SK-N-SH (cell line): ENCODE results near the gene USP36. TPM values are rescaled to one million over a fixed set of nuclear protein-coding genes. Genes with fewer than 3 reads are reported as not detected.

Source experiments
- CTCF ChIA-PET: fragments of 300-600, 350-600 bp; formaldehyde crosslinking; extraction: SDS; loops from one replicate; lab custom pipeline; 2021; lab: Yijun Ruan, JAX
- POLR2A ChIA-PET: fragments of 350-600 bp; sonication (Branson Sonifier 250); formaldehyde crosslinking; extraction: SDS; loops from one replicate; lab custom pipeline; 2020; ENCODE audit warnings: antibody characterized with exemption, inconsistent platforms; lab: Yijun Ruan, JAX
- DNase-seq: peaks from one replicate; pipeline ENCODE4 v3.0.0; 2012
- H2AFZ ChIP-seq: fragments of 200-600 bp; sonication (generic); 2 replicates; pipeline ENCODE4 v1.8.1; 2016; ENCODE audit warnings: antibody characterized with exemption, mild to moderate bottlenecking, low read depth
- H3F3A ChIP-seq: fragments of 200-600 bp; sonication (generic); replicated peaks from 2 replicates; pipeline ENCODE3; 2016; ENCODE audit warnings: antibody characterized with exemption, mild to moderate bottlenecking; ENCODE audit not compliant: insufficient read depth
- H3K27ac ChIP-seq, 2 experiments: fragments of 200-500 bp in 1 of 2; fragments of 200-600 bp in 1 of 2; sonication (Bioruptor generic) in 1 of 2; sonication (generic), shearing (Covaris generic) in 1 of 2; 2 replicates each; pipeline versions ENCODE4 v1.5.1 to v1.6.1; 2014 to 2016; ENCODE audit warnings: low read depth in 2 of 2, inconsistent platforms in 1 of 2, low read length in 1 of 2, mild to moderate bottlenecking in 1 of 2, mixed read lengths in 1 of 2
- H3K27me3 ChIP-seq: fragments of 200-600 bp; sonication (generic), shearing (Covaris generic); 2 replicates; pipeline ENCODE4 v1.6.1; 2016; ENCODE audit warnings: mixed run types; ENCODE audit not compliant: insufficient read depth
- H3K36me3 ChIP-seq, 2 experiments: fragments of 200-500 bp in 1 of 2; fragments of 200-600 bp in 1 of 2; sonication (Bioruptor generic) in 1 of 2; sonication (generic) in 1 of 2; replicated peaks in 1 of 2; 2 replicates each; pipeline versions ENCODE3 to v1.5.1; 2014 to 2016; ENCODE audit warnings: low read length in 1 of 2, mild to moderate bottlenecking in 1 of 2; ENCODE audit not compliant: insufficient read depth in 2 of 2, control insufficient read depth in 1 of 2
- H3K4me1 ChIP-seq, 2 experiments: fragments of 200-500 bp in 1 of 2; fragments of 200-600 bp in 1 of 2; sonication (Bioruptor generic) in 1 of 2; sonication (generic), shearing (Covaris generic) in 1 of 2; 2 replicates each; pipeline versions ENCODE4 v1.5.1 to v1.6.1; 2014 to 2016; ENCODE audit warnings: low read depth in 1 of 2, low read length in 1 of 2, mixed run types in 1 of 2; ENCODE audit not compliant: insufficient read depth in 2 of 2, control insufficient read depth in 1 of 2
- H3K4me2 ChIP-seq: fragments of 200-600 bp; sonication (generic), shearing (Covaris generic); 2 replicates; pipeline ENCODE4 v1.6.1; 2017; ENCODE audit warnings: mixed run types
- H3K4me3 ChIP-seq, 2 experiments: fragments of 200-500 bp in 1 of 2; fragments of 200-600 bp in 1 of 2; sonication (Bioruptor generic) in 1 of 2; sonication (generic), shearing (Covaris generic) in 1 of 2; 2 replicates each; pipeline versions ENCODE4 v1.5.1 to v1.8.1; 2014 to 2016; ENCODE audit warnings: low read depth in 2 of 2, inconsistent platforms in 1 of 2, low read length in 1 of 2, mild to moderate bottlenecking in 1 of 2, mixed read lengths in 1 of 2, moderate library complexity in 1 of 2
- H3K79me2 ChIP-seq: fragments of 200-600 bp; sonication (generic); 2 replicates; pipeline ENCODE4 v1.8.1; 2017; ENCODE audit warnings: mild to moderate bottlenecking; ENCODE audit not compliant: insufficient read depth
- H3K9ac ChIP-seq: fragments of 200-600 bp; sonication (generic); 2 replicates; pipeline ENCODE4 v1.6.1; 2017; ENCODE audit warnings: mixed run types
- H3K9me2 ChIP-seq: fragments of 200-600 bp; sonication (generic); 2 replicates; pipeline ENCODE4 v1.6.1; 2017; ENCODE audit warnings: mixed run types
- H3K9me3 ChIP-seq: fragments of 200-600 bp; sonication (generic); 2 replicates; pipeline ENCODE4 v1.6.1; 2017; ENCODE audit warnings: mixed run types, mild to moderate bottlenecking, moderate library complexity
- H4K20me1 ChIP-seq: fragments of 200-600 bp; sonication (generic); 2 replicates; pipeline ENCODE4 v1.6.1; 2017; ENCODE audit warnings: mild to moderate bottlenecking, mixed run types; ENCODE audit not compliant: insufficient read depth
- CHD2 ChIP-seq: fragments of 150-350 bp; IDR thresholded peaks from 2 replicates; pipeline ENCODE4 v1.6.1; 2018; ENCODE audit warnings: low read length; ENCODE audit not compliant: partially characterized antibody
- ELF1 ChIP-seq: IDR thresholded peaks from 2 replicates; pipeline ENCODE4 v1.4.0; 2012
- EZH2phosphoT487 ChIP-seq: fragments of 200-600 bp; sonication (generic); IDR thresholded peaks from 2 replicates; pipeline ENCODE4 v1.6.1; 2017; ENCODE audit warnings: low read depth, mixed run types, mild to moderate bottlenecking, antibody characterized with exemption, moderate library complexity, borderline replicate concordance
- FOXJ3 ChIP-seq: sonication (generic); formaldehyde crosslinking; IDR thresholded peaks from 2 replicates; pipeline ENCODE4 v1.5.1; 2020; ENCODE audit warnings: mild to moderate bottlenecking, missing genetic modification reagents
- FOXM1 ChIP-seq: IDR thresholded peaks from 2 replicates; pipeline ENCODE4 v1.4.0; 2012; ENCODE audit warnings: low read depth, mild to moderate bottlenecking
- GABPA ChIP-seq: IDR thresholded peaks from 2 replicates; pipeline ENCODE4 v1.4.0; 2012; ENCODE audit warnings: low read depth, mild to moderate bottlenecking
- MAX ChIP-seq: IDR thresholded peaks from 2 replicates; pipeline ENCODE4 v1.4.0; 2012; ENCODE audit warnings: low read depth
- MXI1 ChIP-seq: IDR thresholded peaks from 2 replicates; pipeline ENCODE4 v1.6.1; 2012; ENCODE audit warnings: mild to moderate bottlenecking, low read depth, low read length, improper control_type of control experiment
- PBX3 ChIP-seq: IDR thresholded peaks from 2 replicates; pipeline ENCODE4; 2012
- RCOR1 ChIP-seq: fragments of 150-350 bp; IDR thresholded peaks from 2 replicates; pipeline ENCODE4 v1.6.1; 2017; ENCODE audit warnings: antibody characterized with exemption, low read length
- RFX5 ChIP-seq: IDR thresholded peaks from 2 replicates; pipeline ENCODE4 v1.6.1; 2012; ENCODE audit warnings: mild to moderate bottlenecking, improper control_type of control experiment, low read length
- RXRA ChIP-seq: IDR thresholded peaks from 2 replicates; pipeline ENCODE4 v1.4.0; 2012; ENCODE audit warnings: low read depth, mild to moderate bottlenecking, borderline replicate concordance
- SIN3A ChIP-seq: IDR thresholded peaks from 2 replicates; pipeline ENCODE4 v1.6.1; 2012; ENCODE audit warnings: low read depth, mild to moderate bottlenecking, low read length, moderate library complexity, borderline replicate concordance
- TAF1 ChIP-seq: IDR thresholded peaks from 2 replicates; pipeline ENCODE4 v1.6.1; 2012; ENCODE audit warnings: low read depth, mild to moderate bottlenecking, low read length, moderate library complexity, borderline replicate concordance
- TCF12 ChIP-seq: IDR thresholded peaks from 2 replicates; pipeline ENCODE4 v1.4.0; 2012
- TEAD4 ChIP-seq: IDR thresholded peaks from 2 replicates; pipeline ENCODE4 v1.4.0; 2012; ENCODE audit warnings: mild to moderate bottlenecking, borderline replicate concordance; ENCODE audit not compliant: insufficient read depth
- ZBTB33 ChIP-seq: IDR thresholded peaks from 2 replicates; pipeline ENCODE4 v1.4.0; 2012; ENCODE audit warnings: low read depth, borderline replicate concordance
- WGBS: methylation state at CpG from one replicate; pipeline ENCODE4 v1.1.6; 2017; ENCODE audit warnings: low lambda C conversion rate; 5-methylcytosine and 5-hydroxymethylcytosine counted together
- polyA plus RNA-seq, 3 experiments: library from polyadenylated mRNA; depleted of rRNA; stranded (reverse); fragments of >200 nt; gene quantifications; 2 replicates each; pipeline ENCODE4 v1.2.3, GENCODE V29; 2012
- TF ChIP-seq, protein P1 (sequence below): fragments of 150-350 bp; IDR thresholded peaks from 2 replicates; pipeline ENCODE4 v1.6.1; 2016; ENCODE audit warnings: mild to moderate bottlenecking, low read depth, low read length
- TF ChIP-seq, protein P2 (sequence below): IDR thresholded peaks from 2 replicates; pipeline ENCODE4 v1.4.0; 2012; ENCODE audit warnings: low read depth, borderline replicate concordance
- TF ChIP-seq, protein P3 (sequence below): fragments of 200-600 bp; sonication (generic); IDR thresholded peaks from 2 replicates; pipeline ENCODE4 v1.6.1; 2017; ENCODE audit warnings: antibody characterized with exemption, mild to moderate bottlenecking, moderate library complexity

The USP36 gene
- polyA plus RNA-seq, 1 of the 3 experiments (the other 2 are of a cell fraction): 34.6 TPM

DNA sequence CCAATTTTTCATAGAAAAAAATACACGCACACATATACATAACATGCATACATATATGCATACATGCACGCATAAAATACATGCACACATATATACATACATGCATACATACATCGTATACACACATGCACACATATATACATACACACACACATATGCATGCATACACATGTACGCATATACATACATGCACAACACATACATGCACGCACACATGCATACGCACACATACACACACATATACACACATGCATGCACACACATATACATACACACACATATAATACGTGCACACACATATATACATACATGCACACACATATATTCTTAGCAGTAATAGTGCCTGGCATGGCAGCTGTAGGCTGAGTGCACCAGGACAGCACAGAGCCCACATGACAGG, 24.9 kb downstream of the USP36 start:
- H2AFZ ChIP-seq: no peak overlapping the region
- H3K79me2 ChIP-seq: peaks cover 22% of the 10 kb centered on the region
- H3K9me3 ChIP-seq: no peaks in the 10 kb centered on the region
- TF ChIP-seq FOXJ3 (no peak), SIN3A (no peak), RFX5 (no peak), GABPA (no peak), EZH2phosphoT487 (no peak), ELF1 (no peak), PBX3 (no peak), TAF1 (no peak)
- TF ChIP-seq, protein P1, sequence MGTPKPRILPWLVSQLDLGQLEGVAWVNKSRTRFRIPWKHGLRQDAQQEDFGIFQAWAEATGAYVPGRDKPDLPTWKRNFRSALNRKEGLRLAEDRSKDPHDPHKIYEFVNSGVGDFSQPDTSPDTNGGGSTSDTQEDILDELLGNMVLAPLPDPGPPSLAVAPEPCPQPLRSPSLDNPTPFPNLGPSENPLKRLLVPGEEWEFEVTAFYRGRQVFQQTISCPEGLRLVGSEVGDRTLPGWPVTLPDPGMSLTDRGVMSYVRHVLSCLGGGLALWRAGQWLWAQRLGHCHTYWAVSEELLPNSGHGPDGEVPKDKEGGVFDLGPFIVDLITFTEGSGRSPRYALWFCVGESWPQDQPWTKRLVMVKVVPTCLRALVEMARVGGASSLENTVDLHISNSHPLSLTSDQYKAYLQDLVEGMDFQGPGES: no peak
- TF ChIP-seq, protein P2, sequence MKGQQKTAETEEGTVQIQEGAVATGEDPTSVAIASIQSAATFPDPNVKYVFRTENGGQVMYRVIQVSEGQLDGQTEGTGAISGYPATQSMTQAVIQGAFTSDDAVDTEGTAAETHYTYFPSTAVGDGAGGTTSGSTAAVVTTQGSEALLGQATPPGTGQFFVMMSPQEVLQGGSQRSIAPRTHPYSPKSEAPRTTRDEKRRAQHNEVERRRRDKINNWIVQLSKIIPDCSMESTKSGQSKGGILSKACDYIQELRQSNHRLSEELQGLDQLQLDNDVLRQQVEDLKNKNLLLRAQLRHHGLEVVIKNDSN: no peak
- no peaks in the 10 kb centered on the region for H3K27me3 ChIP-seq
- H3K9me2 ChIP-seq: no peaks in the 10 kb centered on the region
- H3K4me1 ChIP-seq: peaks cover 7 to 8% of the 10 kb centered on the region in 2 experiments; a peak in 2 of 4 replicates
- ChIA-PET POLR2A (interaction anchor here (0.6 kb wide), 1 partner anchor 25 kb away, joined by 3 read pairs; no protein-coding TSS in a partner anchor), CTCF (no interaction called here)
- no peaks in the 10 kb centered on the region for H4K20me1 ChIP-seq
- H3K4me3 ChIP-seq: no peak overlapping the region
- peaks cover 80 to 90% of the 10 kb centered on the region in 2 experiments for H3K36me3 ChIP-seq
- H3F3A ChIP-seq: peaks cover 12% of the 10 kb centered on the region
- no peak for DNase-seq
- no peak overlapping the region for H3K27ac ChIP-seq
- 90% methylated on average over 7 of the region's 7 CpGs for WGBS
- no peak overlapping the region for H3K9ac ChIP-seq
- no peak overlapping the region for H3K4me2 ChIP-seq

DNA sequence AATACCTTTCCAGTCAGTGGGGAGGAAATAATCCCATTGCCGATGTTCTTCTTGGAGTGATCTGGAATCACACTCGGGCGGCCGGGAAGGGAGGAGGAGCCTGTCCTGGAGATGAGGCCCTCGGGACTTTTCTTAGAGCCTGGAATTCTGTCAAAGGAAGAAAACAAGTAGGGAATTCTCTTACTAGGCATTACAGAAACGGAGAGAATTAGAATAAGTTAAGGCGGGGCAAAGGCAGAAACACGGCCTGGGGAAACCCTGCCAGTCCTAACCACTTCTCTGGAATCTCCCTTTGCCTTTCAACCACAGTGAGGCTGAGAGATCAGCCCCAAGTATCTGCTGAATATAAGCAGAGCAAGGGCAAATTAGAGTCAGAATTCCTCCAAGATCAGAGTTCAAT, 27.8 kb downstream of the USP36 start:
- Histone ChIP-seq H3K9ac (no peak overlapping the region), H2AFZ (no peak overlapping the region), H3K9me2 (no peaks in the 10 kb centered on the region), H3K36me3 (peaks cover 65 to 84% of the 10 kb centered on the region in 2 experiments), H3K27ac (no peak overlapping the region), H3K4me2 (no peak overlapping the region), H3K27me3 (no peaks in the 10 kb centered on the region), H3K9me3 (no peaks in the 10 kb centered on the region), H3K4me1 (no peaks in the 10 kb centered on the region), H4K20me1 (no peaks in the 10 kb centered on the region), H3K79me2 (peaks cover 14% of the 10 kb centered on the region), H3K4me3 (no peak overlapping the region), H3F3A (peaks cover 12% of the 10 kb centered on the region)
- POLR2A ChIA-PET: no interaction called here
- no peak for DNase-seq
- 94% methylated on average over 8 of the region's 8 CpGs for WGBS
- CTCF ChIA-PET: interaction anchor here (0.9 kb wide), 1 partner anchor 157 kb away, joined by 3 read pairs; no protein-coding TSS in a partner anchor
- TF ChIP-seq RCOR1 (no peak), ZBTB33 (no peak), ELF1 (no peak), MXI1 (no peak), FOXM1 (no peak), CHD2 (no peak), TCF12 (no peak), MAX (no peak), RXRA (no peak), GABPA (no peak), EZH2phosphoT487 (no peak), TEAD4 (no peak)
- TF ChIP-seq, protein P3, sequence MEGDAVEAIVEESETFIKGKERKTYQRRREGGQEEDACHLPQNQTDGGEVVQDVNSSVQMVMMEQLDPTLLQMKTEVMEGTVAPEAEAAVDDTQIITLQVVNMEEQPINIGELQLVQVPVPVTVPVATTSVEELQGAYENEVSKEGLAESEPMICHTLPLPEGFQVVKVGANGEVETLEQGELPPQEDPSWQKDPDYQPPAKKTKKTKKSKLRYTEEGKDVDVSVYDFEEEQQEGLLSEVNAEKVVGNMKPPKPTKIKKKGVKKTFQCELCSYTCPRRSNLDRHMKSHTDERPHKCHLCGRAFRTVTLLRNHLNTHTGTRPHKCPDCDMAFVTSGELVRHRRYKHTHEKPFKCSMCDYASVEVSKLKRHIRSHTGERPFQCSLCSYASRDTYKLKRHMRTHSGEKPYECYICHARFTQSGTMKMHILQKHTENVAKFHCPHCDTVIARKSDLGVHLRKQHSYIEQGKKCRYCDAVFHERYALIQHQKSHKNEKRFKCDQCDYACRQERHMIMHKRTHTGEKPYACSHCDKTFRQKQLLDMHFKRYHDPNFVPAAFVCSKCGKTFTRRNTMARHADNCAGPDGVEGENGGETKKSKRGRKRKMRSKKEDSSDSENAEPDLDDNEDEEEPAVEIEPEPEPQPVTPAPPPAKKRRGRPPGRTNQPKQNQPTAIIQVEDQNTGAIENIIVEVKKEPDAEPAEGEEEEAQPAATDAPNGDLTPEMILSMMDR: no peak
- TF ChIP-seq, protein P1: no peak
